Omental fat pad (tissue), 4 donors: ENCODE measurements around the gene ZC3H12A. TPM values are rescaled to one million over a fixed set of nuclear protein-coding genes. Genes with fewer than 3 reads are reported as not detected.
A peak's percentile ranks its signal among the peaks of the same experiment; 100 is the strongest.

Experiments used
- ATAC-seq: fragments of 150-250 bp; one replicate; pipeline ENCODE4 v1.9.1; 2016; ENCODE audit warnings: mild to moderate bottlenecking, moderate library complexity; ENCODE audit not compliant: low FRiP score
- DNase-seq: peaks from one replicate; pipeline ENCODE4 v3.0.0-alpha.2; 2019; ENCODE audit warnings: low spot score
- CTCF ChIP-seq, 3 donors: fragments of 450-650 bp; IDR thresholded peaks; one replicate each; pipeline ENCODE4 v1.5.1; 2016 to 2017; ENCODE audit warnings: antibody characterized with exemption in 3 of 3, mild to moderate bottlenecking in 3 of 3, moderate library complexity in 2 of 3
- total RNA-seq, 4 donors: library from RNA; depleted of rRNA; stranded (reverse); fragments of >200 nt; gene quantifications; one replicate each; pipeline ENCODE4 v1.1.0, GENCODE V29; 2016

The ZC3H12A gene
- total RNA-seq, 4 donors from 2014 or later = 9.9 to 137 (median 30.4) TPM

- ATAC-seq = no peak
- no peak for DNase-seq
Measured at GRCh38 chr1:37477946-37478345, 3.6 kb downstream of the ZC3H12A start.

GRCh38 chr1:37478451-37478881, 4.1 kb downstream of the ZC3H12A start:
- ATAC-seq (no peak), DNase-seq (no peak)
- TF ChIP-seq CTCF (IDR thresholded peaks at IDR 0.05) = no peak

More at GRCh38 chr1:37477946-37478345, 3.6 kb downstream of the ZC3H12A start:
- no peak for TF ChIP-seq CTCF (IDR thresholded peaks at IDR 0.05)

- TF ChIP-seq CTCF (IDR thresholded peaks at IDR 0.05) = no peak
- no peak for DNase-seq
- ATAC-seq = no peak
Measured at GRCh38 chr1:37478890-37479254, 4.5 kb downstream of the ZC3H12A start.

- peak; percentile 87 for DNase-seq
- TF ChIP-seq CTCF (IDR thresholded peaks at IDR 0.05) = no peak
- ATAC-seq = peak; percentile 66
Measured at GRCh38 chr1:37479255-37480124, 5.1 kb downstream of the ZC3H12A start.

GRCh38 chr1:37480125-37480466, 5.7 kb downstream of the ZC3H12A start:
- DNase-seq = no peak
- TF ChIP-seq CTCF (IDR thresholded peaks at IDR 0.05) = no peak
- no peak for ATAC-seq

GRCh38 chr1:37480581-37481288, 6.4 kb downstream of the ZC3H12A start:
- DNase-seq = no peak

More at GRCh38 chr1:37480581-37481288, 6.4 kb downstream of the ZC3H12A start:
- no peak for ATAC-seq
- no peak for TF ChIP-seq CTCF (IDR thresholded peaks at IDR 0.05)
